HG03571 (cell line): ENCODE data around the gene ITPRIPL2.

Experiments used
- ATAC-seq: cut with Tn5 transposase; IDR thresholded peaks from one replicate; pipeline ENCODE4 v1.9.1; 2021; ENCODE audit not compliant: unreplicated experiment

Gene ITPRIPL2

GRCh38 chr16:19119564-19119963 lies 5.8 kb downstream of the ITPRIPL2 start:
- no peak for ATAC-seq

DNA sequence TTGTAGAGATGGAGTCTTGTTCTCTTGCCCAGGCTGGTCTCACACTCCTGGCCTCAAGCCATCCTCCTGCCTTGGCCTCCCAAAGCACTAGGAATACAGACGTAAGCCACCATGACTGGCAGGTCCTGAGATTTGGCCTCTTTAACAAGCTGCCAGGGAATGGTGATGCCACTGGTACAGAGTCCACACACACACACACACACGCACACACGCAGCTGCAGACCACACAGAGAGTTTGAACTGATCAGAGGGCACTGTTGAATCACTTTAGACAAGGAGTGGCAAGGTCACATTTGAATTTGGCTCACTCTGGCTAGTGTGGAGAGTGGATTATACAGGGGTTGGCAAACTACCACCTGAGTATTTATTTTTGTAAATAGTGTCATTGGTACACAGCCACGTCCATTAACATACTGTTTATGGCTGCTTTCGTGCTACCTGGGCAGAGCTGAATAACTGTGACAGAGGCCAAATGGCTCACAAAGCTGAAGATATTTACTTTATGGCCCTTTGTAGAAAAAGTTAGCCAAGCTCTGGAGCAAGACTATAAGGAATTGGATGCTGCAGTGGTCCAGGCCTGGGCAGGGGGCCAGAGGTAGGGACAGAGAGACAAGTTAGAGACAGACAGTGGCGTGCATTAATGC lies 9.9 kb downstream of the ITPRIPL2 start:
- ATAC-seq = no peak

- no peak for ATAC-seq
These were observed 12.5 kb downstream of the ITPRIPL2 start for GRCh38 chr16:19126300-19126699.

DNA sequence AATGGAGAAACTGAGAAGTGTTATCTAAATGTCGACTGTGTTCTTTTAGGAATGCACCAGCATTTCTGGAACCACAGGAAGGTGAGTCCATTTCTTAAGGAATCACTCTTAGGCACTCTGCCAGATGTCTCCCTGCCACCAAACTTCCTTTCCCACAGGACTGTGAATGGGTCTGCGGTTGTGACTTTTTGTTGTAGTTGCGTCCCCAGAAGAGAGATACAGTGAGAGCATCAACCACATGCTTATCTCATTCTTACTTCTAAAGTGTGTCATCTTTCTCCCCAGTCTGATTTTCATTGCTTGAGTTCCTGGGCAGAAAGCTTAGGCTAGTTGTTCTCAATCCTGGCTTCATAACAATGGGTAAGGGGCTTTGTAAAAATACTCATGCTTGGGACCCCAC lies 13.4 kb downstream of the ITPRIPL2 start:
- no peak for ATAC-seq

DNA sequence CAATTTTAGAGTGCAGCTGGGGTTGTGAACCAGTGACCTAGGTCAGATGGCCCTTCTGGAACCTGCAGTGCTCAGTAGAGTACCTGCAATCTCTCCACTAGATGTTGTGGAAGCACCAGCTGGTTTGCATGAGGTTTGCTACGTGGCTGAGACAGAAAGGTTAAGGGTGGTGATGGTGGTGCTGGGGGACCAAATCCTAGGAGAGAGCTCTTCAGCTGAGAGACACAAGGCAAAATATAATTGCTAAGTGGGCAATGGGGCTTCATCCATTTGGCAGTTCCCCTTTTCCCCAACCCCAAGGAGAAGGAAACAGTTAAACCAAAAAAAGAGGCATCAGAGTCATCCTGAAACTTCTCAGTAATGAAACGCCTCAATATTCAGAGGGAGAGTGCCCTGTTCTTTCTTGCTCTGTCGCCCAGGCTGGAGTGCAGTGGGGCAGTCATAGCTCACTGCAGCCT lies 13.9 kb downstream of the ITPRIPL2 start:
- ATAC-seq = no peak

- no peak for ATAC-seq
These were observed 14.9 kb downstream of the ITPRIPL2 start for GRCh38 chr16:19128454-19129200.

DNA sequence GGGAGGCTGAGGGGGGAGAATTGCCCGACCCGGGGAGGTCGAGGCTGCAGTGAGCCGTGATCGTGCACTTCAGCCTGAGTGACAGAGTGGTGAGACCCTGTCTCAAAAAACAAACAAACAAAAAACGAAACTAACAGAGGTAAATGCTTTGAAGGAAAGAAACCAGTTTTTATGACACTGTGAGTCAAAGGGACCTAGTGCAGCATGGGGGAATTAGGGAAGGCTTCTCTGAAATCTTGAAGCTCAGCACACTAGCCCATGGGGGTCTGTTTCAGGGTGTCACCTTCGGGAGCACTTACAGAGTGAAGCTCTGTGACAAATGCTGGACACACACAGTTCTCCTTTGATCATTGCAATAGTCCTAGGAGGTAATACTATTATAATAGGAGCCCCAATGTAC lies 16.6 kb downstream of the ITPRIPL2 start:
- ATAC-seq = no peak

DNA sequence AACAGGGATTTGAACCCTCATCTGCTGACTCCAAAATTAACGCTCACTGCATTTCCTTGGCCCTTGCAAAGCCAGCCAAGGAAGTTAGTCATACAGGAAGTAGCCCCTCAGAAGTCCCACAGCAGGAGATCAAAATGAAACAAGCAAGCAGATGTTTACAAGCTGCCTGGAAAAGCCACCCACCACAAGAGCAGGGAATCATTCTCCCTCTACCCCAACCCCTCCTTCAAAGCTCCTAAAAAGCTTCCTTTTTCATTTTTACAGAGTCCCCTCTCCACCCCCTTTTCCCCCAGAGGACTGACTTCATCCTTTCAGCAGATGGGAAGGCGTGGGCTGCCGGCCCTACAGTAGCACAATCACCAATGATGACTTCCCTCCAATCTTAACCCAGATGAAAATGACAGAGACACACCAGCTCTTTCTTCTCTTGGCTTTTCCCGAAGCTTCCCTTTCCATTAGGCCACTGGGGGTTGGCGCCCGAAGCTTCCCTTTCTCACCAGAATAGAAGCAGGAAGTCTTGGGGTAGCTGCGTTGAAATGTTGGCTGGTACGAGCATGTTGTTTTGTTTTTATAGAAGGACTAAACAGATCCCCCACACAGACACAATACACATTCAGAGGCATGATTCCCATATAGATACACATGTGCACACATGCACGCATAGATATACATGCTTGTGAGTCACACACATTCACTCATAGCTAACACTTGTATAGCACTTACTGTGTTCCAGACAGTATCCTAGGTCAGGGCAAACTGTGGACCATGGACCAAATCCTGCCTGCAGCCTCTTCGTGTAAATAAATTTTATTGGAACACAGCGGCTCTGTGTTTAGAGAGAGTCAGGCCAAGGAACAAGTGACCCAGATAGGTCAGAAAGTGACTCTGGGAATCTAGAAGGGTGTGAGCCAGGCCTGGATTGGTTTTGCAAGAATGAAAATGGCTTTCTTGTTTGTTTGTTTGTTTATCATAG lies 17.4 kb downstream of the ITPRIPL2 start:
- ATAC-seq = no peak

DNA sequence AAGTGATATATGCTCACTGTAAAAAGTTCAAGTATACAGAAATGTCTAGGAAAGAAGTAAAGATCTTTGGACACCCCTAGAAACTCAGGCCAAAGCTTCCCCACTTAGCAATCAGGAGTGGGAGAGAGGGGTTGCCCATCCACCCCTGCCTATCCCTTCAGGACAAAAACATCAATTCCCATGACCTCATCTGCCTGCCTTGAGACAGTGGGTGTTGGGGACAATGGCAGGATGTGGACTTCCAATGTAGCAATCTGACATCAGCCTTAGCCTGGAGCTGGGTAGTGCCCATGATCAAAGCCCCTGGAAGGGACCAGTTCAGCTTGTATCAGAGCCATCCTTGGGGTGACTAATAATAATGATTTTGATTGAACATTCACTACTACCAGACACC lies 18.1 kb downstream of the ITPRIPL2 start:
- ATAC-seq = no peak

DNA sequence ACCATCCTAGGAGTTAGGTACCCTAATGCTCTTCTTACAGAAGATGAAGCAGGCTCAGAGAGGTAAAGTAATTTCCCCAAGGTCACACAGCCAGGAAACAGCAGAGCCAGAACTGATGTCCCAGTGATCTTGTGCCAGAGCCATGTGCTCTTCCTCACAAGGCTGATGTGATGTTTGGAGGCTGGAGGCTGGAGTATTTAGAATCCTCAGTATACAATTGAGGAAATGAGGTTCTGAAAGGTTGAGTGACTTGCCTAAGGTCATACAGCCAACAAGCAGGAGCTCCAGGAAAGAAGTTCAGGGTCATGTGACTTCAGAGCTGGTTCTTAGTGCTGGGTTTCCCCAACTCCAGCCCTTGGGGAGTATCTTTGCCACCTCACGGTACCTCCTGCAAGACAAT lies 18.5 kb downstream of the ITPRIPL2 start:
- ATAC-seq = no peak

- ATAC-seq = no peak
These were observed 19.1 kb downstream of the ITPRIPL2 start for GRCh38 chr16:19132898-19133297.

GRCh38 chr16:19133600-19133999 lies 19.8 kb downstream of the ITPRIPL2 start:
- no peak for ATAC-seq

- no peak for ATAC-seq
These were observed 21.6 kb downstream of the ITPRIPL2 start for GRCh38 chr16:19135201-19135842.

DNA sequence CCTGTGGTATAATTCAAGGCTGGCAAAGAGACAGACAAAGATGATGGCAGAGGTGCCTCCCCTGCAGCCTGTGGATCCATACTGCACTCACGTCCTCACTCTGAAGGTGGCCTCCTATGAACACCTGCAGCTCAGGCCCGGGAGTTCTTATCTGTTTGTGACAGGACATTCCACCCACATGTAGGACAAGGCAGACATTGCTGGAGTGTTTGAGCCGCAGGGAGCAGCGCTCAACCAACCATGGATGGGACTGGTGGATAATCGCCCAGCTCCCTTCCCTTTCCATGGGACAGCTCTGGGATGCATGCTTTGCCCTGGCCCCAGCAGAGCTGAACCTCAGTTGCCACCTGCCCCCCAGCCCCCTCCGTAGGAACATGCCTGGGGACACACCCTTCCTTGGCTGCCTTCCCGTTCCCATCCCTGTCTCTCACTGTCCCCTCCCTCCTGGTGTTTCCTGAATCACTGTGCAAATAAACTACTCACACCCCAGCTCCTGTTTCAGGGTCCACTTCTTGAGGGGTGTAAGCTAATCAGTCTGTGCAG lies 22.2 kb downstream of the ITPRIPL2 start:
- ATAC-seq = no peak

- no peak for ATAC-seq
These were observed 22.9 kb downstream of the ITPRIPL2 start for GRCh38 chr16:19136549-19137196.

DNA sequence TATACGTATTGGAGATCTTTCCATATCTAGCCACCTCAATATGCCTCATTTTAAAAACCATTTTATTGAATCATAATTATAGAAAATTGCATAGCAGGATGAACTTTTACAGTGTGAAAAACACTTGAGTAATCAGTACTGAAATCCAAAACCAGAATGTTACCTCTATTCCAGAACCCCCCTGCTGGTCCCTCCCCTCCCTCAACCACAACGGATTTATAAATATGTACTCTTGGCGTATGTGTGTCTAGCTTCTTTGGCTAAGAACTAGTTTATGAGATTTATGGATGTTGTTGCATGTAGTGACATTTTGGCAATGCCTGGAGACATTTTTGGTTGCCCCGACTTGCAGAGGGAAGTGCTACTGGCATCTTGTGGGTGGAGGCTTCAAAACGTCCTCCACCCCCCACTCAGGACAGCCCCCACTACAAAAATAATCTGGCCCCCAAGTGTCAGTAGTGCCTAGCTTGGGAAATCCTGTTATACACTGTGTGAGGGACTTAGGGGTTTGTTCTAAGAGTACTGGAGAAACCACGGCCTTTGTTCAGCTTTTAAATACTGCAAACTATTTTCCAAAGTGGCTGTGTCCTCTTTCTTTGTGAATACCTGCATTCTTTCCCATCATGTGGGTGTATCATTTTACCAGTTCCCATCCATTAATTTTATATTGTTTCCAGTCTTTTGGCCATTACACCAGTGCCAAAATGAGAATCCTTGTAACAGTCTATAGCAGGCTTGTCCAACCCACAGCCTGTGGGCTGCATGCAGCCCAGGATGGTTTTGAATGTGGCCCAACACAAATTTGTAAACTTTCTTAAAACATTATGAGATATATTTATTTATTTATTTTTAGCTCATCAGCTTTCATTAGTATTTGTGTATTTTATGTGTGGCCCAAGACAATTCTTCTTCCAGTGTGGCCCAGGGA lies 23.7 kb downstream of the ITPRIPL2 start:
- no peak for ATAC-seq

GRCh38 chr16:19138601-19139000 lies 24.8 kb downstream of the ITPRIPL2 start:
- ATAC-seq = no peak

- ATAC-seq = no peak
These were observed 25.8 kb downstream of the ITPRIPL2 start for GRCh38 chr16:19139436-19140091.

GRCh38 chr16:19140396-19140795 lies 26.6 kb downstream of the ITPRIPL2 start:
- no peak for ATAC-seq
